Fibroblast of lung (primary cell): ENCODE measurements around the gene EIF4H.
A peak's percentile ranks its signal among the peaks of the same experiment; 100 is the strongest.

Experiments
- EZH2 ChIP-seq: IDR thresholded peaks from 2 replicates; pipeline ENCODE4 v1.5.1; 2012; ENCODE audit warnings: low read length, control low read depth, mild to moderate bottlenecking; ENCODE audit errors: missing control alignments
- TF ChIP-seq, protein P1 (sequence below), 2 donors: IDR thresholded peaks in 1 of 2; conservative IDR thresholded peaks in 1 of 2; 1 replicate in 1 of 2; 2 replicates in 1 of 2; pipeline ENCODE4 v1.5.1; 2011 to 2012; ENCODE audit warnings: low read length in 2 of 2, control low read depth in 1 of 2, inconsistent platforms in 1 of 2, low read depth in 1 of 2, mild to moderate bottlenecking in 1 of 2

DNA sequence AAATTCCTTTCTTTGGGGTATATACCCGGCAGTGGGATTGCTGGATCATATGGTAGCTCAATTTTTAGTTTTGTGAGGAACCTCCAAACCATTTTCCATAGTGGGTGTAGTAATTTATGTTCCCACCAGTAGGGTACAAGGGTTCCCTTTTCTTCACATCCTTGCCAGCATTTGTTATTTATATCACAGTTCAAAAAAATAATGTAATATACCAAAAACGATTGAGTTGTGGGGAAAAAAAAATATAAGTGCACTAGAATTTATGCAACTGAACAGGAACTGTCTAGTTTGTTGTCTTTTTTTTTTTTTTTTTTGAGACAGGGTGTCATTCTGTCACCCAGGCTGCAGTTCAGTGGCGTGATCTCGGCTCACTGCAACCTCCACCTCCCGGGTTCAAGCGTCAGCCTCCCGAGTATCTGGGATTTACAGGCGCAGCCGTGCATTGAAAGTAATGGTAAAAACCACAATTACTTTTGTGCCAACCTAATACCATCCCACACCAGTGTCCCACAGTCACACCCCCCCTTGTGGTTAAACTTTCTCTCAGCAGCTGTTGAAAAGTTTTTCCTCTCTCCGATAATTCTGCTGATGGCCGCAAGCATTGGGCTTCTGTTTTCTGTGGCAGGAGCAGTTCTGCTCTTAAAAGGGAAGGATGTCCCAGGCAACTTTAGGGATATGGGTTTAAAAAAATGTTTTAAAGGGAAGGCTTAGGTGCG is 28.8 kb downstream of the EIF4H start:
- TF ChIP-seq, protein P1, sequence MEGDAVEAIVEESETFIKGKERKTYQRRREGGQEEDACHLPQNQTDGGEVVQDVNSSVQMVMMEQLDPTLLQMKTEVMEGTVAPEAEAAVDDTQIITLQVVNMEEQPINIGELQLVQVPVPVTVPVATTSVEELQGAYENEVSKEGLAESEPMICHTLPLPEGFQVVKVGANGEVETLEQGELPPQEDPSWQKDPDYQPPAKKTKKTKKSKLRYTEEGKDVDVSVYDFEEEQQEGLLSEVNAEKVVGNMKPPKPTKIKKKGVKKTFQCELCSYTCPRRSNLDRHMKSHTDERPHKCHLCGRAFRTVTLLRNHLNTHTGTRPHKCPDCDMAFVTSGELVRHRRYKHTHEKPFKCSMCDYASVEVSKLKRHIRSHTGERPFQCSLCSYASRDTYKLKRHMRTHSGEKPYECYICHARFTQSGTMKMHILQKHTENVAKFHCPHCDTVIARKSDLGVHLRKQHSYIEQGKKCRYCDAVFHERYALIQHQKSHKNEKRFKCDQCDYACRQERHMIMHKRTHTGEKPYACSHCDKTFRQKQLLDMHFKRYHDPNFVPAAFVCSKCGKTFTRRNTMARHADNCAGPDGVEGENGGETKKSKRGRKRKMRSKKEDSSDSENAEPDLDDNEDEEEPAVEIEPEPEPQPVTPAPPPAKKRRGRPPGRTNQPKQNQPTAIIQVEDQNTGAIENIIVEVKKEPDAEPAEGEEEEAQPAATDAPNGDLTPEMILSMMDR (conservative IDR thresholded peaks at IDR 0.05 in 1 of 2, IDR thresholded peaks at IDR 0.05 in 1 of 2; ENCODE audit: low read depth in 1 of 2, low read length in 2 of 2): peak; percentile 63 to 69
- TF ChIP-seq EZH2: no peak
